Bronchial epithelial cell (primary cell): ENCODE data around the gene TEX28. TPM values are rescaled to one million over a fixed set of nuclear protein-coding genes. Genes with fewer than 3 reads are reported as not detected.

Source experiments
- DNase-seq: peaks from one replicate; pipeline ENCODE4 v3.0.0-alpha.2; 2010; ENCODE audit warnings: low read depth
- FAIRE-seq: peaks from 2 replicates; lab custom pipeline; 2011; peaks lifted over from hg19 to GRCh38; lab: Jason Lieb, UNC
- H3K27me3 ChIP-seq: 2 replicates; pipeline ENCODE4 v1.5.1; 2011; ENCODE audit warnings: low read length; ENCODE audit not compliant: control insufficient read depth, insufficient read depth
- H3K36me3 ChIP-seq: 2 replicates; pipeline ENCODE4 v1.5.1; 2011; ENCODE audit warnings: low read length; ENCODE audit not compliant: control insufficient read depth, insufficient read depth
- H3K4me3 ChIP-seq: 2 replicates; pipeline ENCODE4 v1.5.1; 2011; ENCODE audit warnings: mild to moderate bottlenecking, low read depth, low read length, control low read depth
- total RNA-seq: library from RNA; depleted of rRNA; stranded (reverse); fragments of >200 nt; gene quantifications from 2 replicates; pipeline ENCODE4 v1.2.1, GENCODE V29; 2014
- TF ChIP-seq, protein P1 (sequence below): IDR thresholded peaks from 2 replicates; pipeline ENCODE4 v1.5.1; 2011; ENCODE audit warnings: mild to moderate bottlenecking, moderate library complexity, low read length, control low read depth, inconsistent platforms; ENCODE audit not compliant: insufficient read depth, severe bottlenecking

Gene TEX28
- total RNA-seq, 1 donor from 2014 or later: not detected

DNA sequence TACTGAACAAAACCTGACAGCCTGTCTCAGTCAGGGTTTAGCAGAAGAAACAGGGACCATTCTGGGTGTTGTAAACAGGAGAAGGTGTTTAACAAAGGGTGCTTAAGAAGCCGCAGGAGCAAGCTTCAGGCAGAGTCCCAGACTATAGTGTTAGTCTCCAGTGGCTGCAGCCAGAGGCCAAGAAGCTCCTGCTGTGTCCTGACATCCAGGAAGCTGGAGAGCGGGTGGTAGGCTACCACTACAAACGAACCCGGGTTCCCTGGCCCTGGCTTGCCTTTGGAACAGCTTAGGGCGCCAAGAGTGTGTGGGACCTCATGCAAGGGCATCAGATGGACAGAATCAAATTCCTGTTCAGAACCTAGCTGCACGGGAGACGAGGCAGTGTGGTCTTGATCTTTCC, 28.6 kb upstream of the TEX28 start:
- TF ChIP-seq, protein P1, sequence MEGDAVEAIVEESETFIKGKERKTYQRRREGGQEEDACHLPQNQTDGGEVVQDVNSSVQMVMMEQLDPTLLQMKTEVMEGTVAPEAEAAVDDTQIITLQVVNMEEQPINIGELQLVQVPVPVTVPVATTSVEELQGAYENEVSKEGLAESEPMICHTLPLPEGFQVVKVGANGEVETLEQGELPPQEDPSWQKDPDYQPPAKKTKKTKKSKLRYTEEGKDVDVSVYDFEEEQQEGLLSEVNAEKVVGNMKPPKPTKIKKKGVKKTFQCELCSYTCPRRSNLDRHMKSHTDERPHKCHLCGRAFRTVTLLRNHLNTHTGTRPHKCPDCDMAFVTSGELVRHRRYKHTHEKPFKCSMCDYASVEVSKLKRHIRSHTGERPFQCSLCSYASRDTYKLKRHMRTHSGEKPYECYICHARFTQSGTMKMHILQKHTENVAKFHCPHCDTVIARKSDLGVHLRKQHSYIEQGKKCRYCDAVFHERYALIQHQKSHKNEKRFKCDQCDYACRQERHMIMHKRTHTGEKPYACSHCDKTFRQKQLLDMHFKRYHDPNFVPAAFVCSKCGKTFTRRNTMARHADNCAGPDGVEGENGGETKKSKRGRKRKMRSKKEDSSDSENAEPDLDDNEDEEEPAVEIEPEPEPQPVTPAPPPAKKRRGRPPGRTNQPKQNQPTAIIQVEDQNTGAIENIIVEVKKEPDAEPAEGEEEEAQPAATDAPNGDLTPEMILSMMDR: no peak
- Histone ChIP-seq H3K36me3 (no peaks in the 10 kb centered on the region), H3K4me3 (no peak overlapping the region), H3K27me3 (peaks cover 16% of the 10 kb centered on the region)
- FAIRE-seq: no peak
- no peak for DNase-seq

DNA sequence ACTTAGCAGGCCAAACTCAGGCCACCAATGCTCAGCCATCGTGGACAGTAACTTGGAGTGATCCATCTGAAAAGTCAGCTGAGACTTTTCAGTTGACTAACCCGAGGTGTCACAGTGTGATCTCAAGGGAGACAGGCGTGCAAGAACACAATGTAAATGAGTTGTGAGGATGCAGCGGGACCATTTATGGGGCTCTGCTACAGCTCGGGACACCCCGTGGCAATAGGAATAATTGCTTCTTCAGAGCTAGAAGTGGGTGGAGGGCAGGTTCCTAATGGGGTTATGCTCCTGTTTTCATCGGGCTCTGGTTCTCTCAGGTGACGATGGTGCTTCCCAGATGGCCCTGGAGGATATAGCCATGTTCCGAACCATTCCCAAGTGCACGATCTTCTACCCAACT, 28.0 kb upstream of the TEX28 start:
- Histone ChIP-seq H3K4me3 (no peak overlapping the region), H3K36me3 (no peaks in the 10 kb centered on the region), H3K27me3 (peaks cover 16% of the 10 kb centered on the region)
- TF ChIP-seq, protein P1: no peak
- peak; percentile 13 for FAIRE-seq
- DNase-seq: no peak

DNA sequence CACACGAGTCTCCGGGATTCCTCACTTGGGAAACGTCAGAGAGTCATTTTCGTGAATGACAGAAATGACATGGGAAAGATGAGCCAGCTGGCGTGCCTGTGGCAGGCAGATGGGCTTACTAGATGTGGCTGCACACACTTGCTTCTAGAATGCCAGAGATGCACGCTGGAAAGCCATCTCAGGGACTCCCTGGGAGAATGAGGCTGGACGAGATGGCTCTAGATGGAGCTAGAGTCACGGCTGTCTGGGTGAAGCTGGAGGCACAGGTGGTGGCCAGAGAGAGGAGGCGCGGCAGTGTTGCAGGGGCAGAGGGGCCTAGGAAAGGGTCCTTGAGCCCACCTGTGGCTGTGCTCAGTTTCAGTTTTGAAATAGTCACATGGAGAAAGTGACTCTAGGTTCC, 26.7 kb upstream of the TEX28 start:
- DNase-seq: no peak
- no peak for FAIRE-seq

DNA sequence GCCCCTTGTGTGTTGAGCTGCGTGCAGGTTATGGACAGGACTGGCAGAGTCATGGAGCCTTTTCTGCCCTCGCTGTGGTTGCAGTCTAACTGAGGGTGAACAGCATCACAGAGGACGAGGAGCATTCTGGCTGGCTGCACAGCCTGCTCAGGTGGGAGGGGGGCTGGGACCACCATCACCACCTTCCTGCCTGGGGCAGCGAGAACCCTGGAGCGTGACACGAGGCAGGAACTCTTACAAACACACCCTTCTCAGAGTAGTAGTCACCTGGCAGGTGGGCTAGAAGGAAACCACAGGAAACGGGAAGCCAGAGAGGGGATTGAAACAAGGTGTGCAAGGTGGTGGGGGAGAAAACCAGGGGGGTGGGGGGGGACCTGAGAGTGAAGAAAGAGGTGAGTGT, 26.2 kb upstream of the TEX28 start:
- FAIRE-seq: no peak
- no peak for DNase-seq
- Histone ChIP-seq H3K4me3 (no peak overlapping the region), H3K36me3 (no peaks in the 10 kb centered on the region), H3K27me3 (peaks cover 11% of the 10 kb centered on the region)
- TF ChIP-seq, protein P1: no peak

More for the DNA sequence above, 26.7 kb upstream of the TEX28 start:
- Histone ChIP-seq H3K4me3 (no peak overlapping the region), H3K36me3 (no peaks in the 10 kb centered on the region), H3K27me3 (peaks cover 15% of the 10 kb centered on the region)
- TF ChIP-seq, protein P1: no peak

DNA sequence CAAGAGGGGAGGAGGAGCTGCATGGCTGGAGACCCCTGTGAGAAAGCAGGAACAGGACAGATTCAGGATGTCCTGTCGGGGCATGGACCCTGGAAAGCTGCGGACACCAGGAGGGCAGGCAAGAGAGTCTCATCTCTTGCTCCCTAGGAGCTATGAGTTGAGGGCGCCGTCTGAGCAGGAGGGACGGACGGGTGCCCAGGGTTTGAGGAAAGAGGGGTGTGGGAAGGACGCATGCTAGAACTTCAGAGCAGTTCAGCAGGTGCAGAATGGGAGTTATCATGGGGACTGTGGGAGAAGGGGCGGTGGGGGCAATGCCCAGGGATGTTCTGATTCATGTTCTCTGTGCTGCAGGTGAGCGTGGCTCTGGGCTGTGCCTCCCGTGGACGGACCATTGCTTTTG, 25.5 kb upstream of the TEX28 start:
- H3K36me3 ChIP-seq: no peaks in the 10 kb centered on the region
- no peak for DNase-seq
- TF ChIP-seq, protein P1: no peak
- FAIRE-seq: no peak
- H3K27me3 ChIP-seq: peaks cover 9% of the 10 kb centered on the region
- no peak overlapping the region for H3K4me3 ChIP-seq

DNA sequence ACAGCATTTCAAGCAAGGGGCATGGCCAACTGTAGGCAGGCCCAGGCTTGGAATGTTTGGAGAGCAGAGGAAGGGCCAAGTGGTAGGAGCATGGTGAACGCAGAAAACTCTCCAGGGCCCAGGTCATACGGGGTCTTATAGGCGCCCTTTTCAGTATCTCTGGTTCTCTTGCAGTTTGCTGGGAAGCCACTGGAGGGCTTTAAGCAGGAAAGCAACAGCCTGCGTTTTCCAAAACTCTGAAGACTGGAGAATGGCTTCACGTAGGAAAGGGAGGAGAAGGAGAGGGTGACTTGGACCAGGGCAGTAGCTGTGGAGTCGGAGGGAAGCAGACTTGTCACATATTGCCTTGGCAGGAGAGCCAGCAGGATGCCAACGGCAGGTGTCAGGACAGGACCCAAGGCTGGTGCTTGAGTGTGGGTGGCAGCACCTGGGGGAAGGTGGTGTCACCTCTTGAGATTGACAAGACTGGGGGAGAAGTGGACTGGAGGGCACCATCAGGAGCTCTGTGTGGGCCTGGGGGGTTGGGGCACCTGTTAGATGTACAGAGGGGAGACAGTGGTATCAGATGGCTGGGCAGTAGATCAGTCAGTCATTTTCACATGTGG, 22.6 kb upstream of the TEX28 start:
- DNase-seq: peak; percentile 6
- FAIRE-seq: no peak

More for the DNA sequence above, 22.6 kb upstream of the TEX28 start:
- TF ChIP-seq, protein P1: peak; percentile 42
- H3K36me3 ChIP-seq: no peaks in the 10 kb centered on the region
- H3K4me3 ChIP-seq: no peak overlapping the region
- H3K27me3 ChIP-seq: no peaks in the 10 kb centered on the region
